ENCODE data around the gene PHC2. TPM values are rescaled to one million over a fixed set of nuclear protein-coding genes. Genes with fewer than 3 reads are reported as not detected.

Gene PHC2, protein sequence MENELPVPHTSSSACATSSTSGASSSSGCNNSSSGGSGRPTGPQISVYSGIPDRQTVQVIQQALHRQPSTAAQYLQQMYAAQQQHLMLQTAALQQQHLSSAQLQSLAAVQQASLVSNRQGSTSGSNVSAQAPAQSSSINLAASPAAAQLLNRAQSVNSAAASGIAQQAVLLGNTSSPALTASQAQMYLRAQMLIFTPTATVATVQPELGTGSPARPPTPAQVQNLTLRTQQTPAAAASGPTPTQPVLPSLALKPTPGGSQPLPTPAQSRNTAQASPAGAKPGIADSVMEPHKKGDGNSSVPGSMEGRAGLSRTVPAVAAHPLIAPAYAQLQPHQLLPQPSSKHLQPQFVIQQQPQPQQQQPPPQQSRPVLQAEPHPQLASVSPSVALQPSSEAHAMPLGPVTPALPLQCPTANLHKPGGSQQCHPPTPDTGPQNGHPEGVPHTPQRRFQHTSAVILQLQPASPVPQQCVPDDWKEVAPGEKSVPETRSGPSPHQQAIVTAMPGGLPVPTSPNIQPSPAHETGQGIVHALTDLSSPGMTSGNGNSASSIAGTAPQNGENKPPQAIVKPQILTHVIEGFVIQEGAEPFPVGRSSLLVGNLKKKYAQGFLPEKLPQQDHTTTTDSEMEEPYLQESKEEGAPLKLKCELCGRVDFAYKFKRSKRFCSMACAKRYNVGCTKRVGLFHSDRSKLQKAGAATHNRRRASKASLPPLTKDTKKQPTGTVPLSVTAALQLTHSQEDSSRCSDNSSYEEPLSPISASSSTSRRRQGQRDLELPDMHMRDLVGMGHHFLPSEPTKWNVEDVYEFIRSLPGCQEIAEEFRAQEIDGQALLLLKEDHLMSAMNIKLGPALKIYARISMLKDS
- total RNA-seq (2014; rRNA removed; shearing (Covaris generic)), result 31.0 and 34.0 TPM in 2 replicates
- 35.0 and 42.1 TPM in 2 replicates for total RNA-seq (2022)
- Bru-seq, nascent RNA, result percentile 60 among the genes with signal in this experiment
- BruChase-seq, experiment 1, labeled RNA remaining after a 6-hour chase, result percentile 50 among the genes with signal in this experiment
- BruChase-seq, experiment 2, labeled RNA remaining after a 2-hour chase, result percentile 55 among the genes with signal in this experiment
- long read RNA-seq, transcript PHC2-202 (7 exons, 2,550 nt), result major isoform, 58 of 103 reads
- long read RNA-seq, partial matches to known transcripts, result 7 of 103 reads
- long read RNA-seq, other reads (novel, unspliced or antisense), result 38 of 103 reads

DNA sequence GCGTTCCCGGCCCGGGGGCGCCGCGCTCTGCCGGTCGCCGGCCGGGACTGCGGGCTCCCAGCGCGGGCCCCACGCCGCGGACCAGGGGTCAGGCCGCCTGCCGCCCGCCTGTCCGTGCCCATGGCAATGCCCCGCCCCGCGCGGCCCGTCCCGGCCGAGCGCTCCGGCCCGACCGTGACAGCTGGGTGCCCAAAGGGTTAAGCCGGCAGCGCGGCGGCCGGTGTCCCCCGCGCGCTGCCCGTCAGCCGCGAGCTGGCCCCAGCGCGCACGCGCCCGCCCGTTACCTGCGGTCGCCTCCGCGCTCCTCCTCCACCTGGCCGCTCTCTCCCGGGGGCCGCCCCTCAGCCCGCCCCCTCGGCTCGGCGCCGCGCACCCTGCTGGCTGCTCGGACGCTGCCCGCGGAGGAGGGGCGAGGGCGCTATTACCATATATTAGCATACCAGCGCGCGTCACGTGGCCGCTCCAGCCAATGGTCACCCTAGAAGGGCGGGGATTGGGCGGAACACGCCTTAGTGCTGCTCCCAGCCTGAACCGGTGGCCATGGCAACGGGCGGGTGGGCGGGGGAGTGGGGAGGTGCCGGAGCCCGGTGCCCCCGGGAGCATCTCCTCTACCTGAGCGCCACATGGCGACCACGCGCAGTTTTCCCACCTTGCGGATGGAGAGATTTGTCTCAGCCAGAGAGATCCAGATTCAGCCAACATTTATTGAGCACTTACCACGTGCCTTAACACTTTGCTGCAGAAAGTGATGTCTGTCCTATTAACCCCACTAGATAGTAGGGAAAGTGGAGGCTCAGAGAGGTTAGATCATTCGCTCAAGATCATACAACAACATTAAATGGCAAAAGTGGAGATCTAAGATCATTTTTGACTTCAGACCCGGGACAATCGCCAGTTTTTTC lies at the start of gene PHC2:
Gene PHC2 (minus strand): TSS at position 404 of the 902 bp plus-strand sequence. CDS start 55,556 bp downstream, outside the sequence.
- Histone ChIP-seq H3K4me3 (ENCODE audit: low read depth, low read length, poor library complexity, severe bottlenecking) (peak within 1 kb of the TSS; percentile 64), H2AFZ (ENCODE audit: low read length) (peak within 1 kb of the TSS; percentile 76; the same call in 1 of the 2 replicates), H3K4me1 (ENCODE audit: insufficient read depth, low read length, poor library complexity, severe bottlenecking) (peaks cover 5% of the 10 kb centered on the region), H3K9me3 (ENCODE audit: low read length) (no peaks in the 10 kb centered on the region), H4K20me1 (ENCODE audit: insufficient read depth, low read length) (no peaks in the 10 kb centered on the region), H3K4me2 (ENCODE audit: low read length) (peak within 1 kb of the TSS; percentile 75), H3K36me3 (ENCODE audit: insufficient read depth, low read length) (no peaks in the 10 kb centered on the region), H3K9me2 (ENCODE audit: insufficient read depth, low read length) (no peaks in the 10 kb centered on the region), H3K79me2 (ENCODE audit: insufficient read depth, low read depth, low read length) (no peaks in the 10 kb centered on the region), H3K27ac (ENCODE audit: low read depth, low read length, poor library complexity, severe bottlenecking) (no peak within 1 kb of the TSS)
- intact Hi-C loops (cut with micrococcal nuclease; ENCODE audit: unreplicated experiment), result no loop called here
- DNase-seq (ENCODE audit: low spot score), result peak; percentile 93
- BruUV-seq (replicated peaks), result no TSS peak
- ChIA-PET POLR2A (interaction anchor here (0.7 kb wide), 1 partner anchor 10 kb away, joined by 3 read pairs; no protein-coding TSS in a partner anchor), CTCF (ENCODE audit: unreplicated experiment) (interaction anchor here (0.8 kb wide), 1 partner anchor 40 kb away, joined by 3 read pairs; no protein-coding TSS in a partner anchor)
- TF ChIP-seq EZH2phosphoT487 (IDR thresholded peaks at IDR 0.05; ENCODE audit: borderline replicate concordance, low read depth, low read length), result no peak
- TF ChIP-seq, protein P1, sequence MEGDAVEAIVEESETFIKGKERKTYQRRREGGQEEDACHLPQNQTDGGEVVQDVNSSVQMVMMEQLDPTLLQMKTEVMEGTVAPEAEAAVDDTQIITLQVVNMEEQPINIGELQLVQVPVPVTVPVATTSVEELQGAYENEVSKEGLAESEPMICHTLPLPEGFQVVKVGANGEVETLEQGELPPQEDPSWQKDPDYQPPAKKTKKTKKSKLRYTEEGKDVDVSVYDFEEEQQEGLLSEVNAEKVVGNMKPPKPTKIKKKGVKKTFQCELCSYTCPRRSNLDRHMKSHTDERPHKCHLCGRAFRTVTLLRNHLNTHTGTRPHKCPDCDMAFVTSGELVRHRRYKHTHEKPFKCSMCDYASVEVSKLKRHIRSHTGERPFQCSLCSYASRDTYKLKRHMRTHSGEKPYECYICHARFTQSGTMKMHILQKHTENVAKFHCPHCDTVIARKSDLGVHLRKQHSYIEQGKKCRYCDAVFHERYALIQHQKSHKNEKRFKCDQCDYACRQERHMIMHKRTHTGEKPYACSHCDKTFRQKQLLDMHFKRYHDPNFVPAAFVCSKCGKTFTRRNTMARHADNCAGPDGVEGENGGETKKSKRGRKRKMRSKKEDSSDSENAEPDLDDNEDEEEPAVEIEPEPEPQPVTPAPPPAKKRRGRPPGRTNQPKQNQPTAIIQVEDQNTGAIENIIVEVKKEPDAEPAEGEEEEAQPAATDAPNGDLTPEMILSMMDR (conservative IDR thresholded peaks at IDR 0.05; ENCODE audit: low read length), result peak; percentile 1; the same call in 1 of the 2 replicates

DNA sequence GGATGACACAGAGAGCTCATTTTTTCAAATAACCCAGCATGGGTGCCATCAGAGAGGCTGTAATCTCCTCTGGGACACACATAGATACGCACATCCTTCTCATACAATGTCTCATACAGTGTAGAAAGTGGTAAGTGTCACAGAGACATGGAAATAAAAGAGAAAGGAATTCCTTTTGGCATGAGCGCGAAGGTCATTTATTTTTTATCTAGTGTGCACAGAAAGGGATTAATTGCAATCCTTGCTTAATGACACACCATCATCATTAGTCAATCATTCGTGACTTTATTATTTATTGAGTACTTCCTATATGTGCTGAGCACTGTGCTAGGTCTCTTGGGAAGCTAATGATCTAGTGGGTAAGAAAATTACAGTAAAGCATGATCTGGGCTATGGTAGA lies 46.6 kb upstream of the PHC2 start:
- intact Hi-C loops (cut with micrococcal nuclease; ENCODE audit: unreplicated experiment), result no loop called here
- no peak overlapping the region for H3K4me2 ChIP-seq (ENCODE audit: low read length)
- H3K9me3 ChIP-seq (ENCODE audit: low read length), result no peaks in the 10 kb centered on the region
- no peak overlapping the region for H2AFZ ChIP-seq (ENCODE audit: low read length)
- no peak for DNase-seq (ENCODE audit: low spot score)
- TF ChIP-seq EZH2phosphoT487 (IDR thresholded peaks at IDR 0.05; ENCODE audit: borderline replicate concordance, low read depth, low read length), result no peak
- TF ChIP-seq, protein P1 (conservative IDR thresholded peaks at IDR 0.05; ENCODE audit: low read length), result no peak
- H3K4me3 ChIP-seq (ENCODE audit: low read depth, low read length, poor library complexity, severe bottlenecking), result no peak overlapping the region
- POLR2A ChIA-PET, result no interaction called here
- H3K9me2 ChIP-seq (ENCODE audit: insufficient read depth, low read length), result no peaks in the 10 kb centered on the region
- H3K27ac ChIP-seq (ENCODE audit: low read depth, low read length, poor library complexity, severe bottlenecking), result no peak overlapping the region
- no peaks in the 10 kb centered on the region for H4K20me1 ChIP-seq (ENCODE audit: insufficient read depth, low read length)
- H3K36me3 ChIP-seq (ENCODE audit: insufficient read depth, low read length), result no peaks in the 10 kb centered on the region
- H3K4me1 ChIP-seq (ENCODE audit: insufficient read depth, low read length, poor library complexity, severe bottlenecking), result no peaks in the 10 kb centered on the region
- CTCF ChIA-PET (ENCODE audit: unreplicated experiment), result no interaction called here
- H3K79me2 ChIP-seq (ENCODE audit: insufficient read depth, low read depth, low read length), result 0 out of 2 replicates have a peak, but pooled peaks cover 6% of the 10 kb centered on the region
- BruUV-seq (replicated peaks), result no TSS peak

All from OCI-LY7 (cell line).